DND-41 (cell line): ENCODE data around the gene STAG1.

Source experiments
- ATAC-seq: fragments of 200-7000 bp; cut with Tn5 transposase; 3 replicates; pipeline ENCODE4 v1.9.1; 2021; ENCODE audit warnings: low read depth; ENCODE audit not compliant: insufficient read depth
- DNase-seq: peaks from one replicate; pipeline ENCODE4 v3.0.0-alpha.2; 2020
- H2AFZ ChIP-seq: 2 replicates; pipeline ENCODE4 v1.6.0; 2012; ENCODE audit warnings: low read depth, low read length
- H3K27ac ChIP-seq: 2 replicates; pipeline ENCODE4 v1.5.1; 2012; ENCODE audit warnings: low read length, inconsistent platforms
- H3K27me3 ChIP-seq: fragments of 200-600 bp; sonication (generic); 2 replicates; pipeline ENCODE4 v1.6.0; 2012; ENCODE audit warnings: low read length, mild to moderate bottlenecking, inconsistent platforms; ENCODE audit not compliant: insufficient read depth, poor library complexity
- H3K36me3 ChIP-seq: 2 replicates; pipeline ENCODE4 v1.5.1; 2012; ENCODE audit warnings: low read length, inconsistent platforms; ENCODE audit not compliant: insufficient read depth
- H3K4me1 ChIP-seq: 2 replicates; pipeline ENCODE4 v1.5.1; 2012; ENCODE audit warnings: mild to moderate bottlenecking, low read length; ENCODE audit not compliant: insufficient read depth
- H3K4me2 ChIP-seq: 2 replicates; pipeline ENCODE4 v1.6.0; 2012; ENCODE audit warnings: mild to moderate bottlenecking, moderate library complexity, low read length, inconsistent platforms; ENCODE audit not compliant: insufficient read depth
- H3K4me3 ChIP-seq, 2 experiments: fragments of 200-600 bp in 1 of 2; shearing (Covaris generic) in 1 of 2; 2 replicates each; pipeline ENCODE4 v1.5.1; 2012 to 2016; ENCODE audit warnings: inconsistent platforms in 2 of 2, low read length in 2 of 2, mild to moderate bottlenecking in 2 of 2, low read depth in 1 of 2, moderate library complexity in 1 of 2
- H3K79me2 ChIP-seq: 2 replicates; pipeline ENCODE4 v1.6.0; 2012; ENCODE audit warnings: low read length, inconsistent platforms; ENCODE audit not compliant: insufficient read depth
- H3K9ac ChIP-seq: 2 replicates; pipeline ENCODE4 v1.6.0; 2012; ENCODE audit warnings: low read depth, mild to moderate bottlenecking, inconsistent platforms, low read length, moderate library complexity
- H3K9me3 ChIP-seq: 2 replicates; pipeline ENCODE4 v1.5.1; 2012; ENCODE audit warnings: low read length, moderate library complexity, mild to moderate bottlenecking, inconsistent platforms; ENCODE audit not compliant: insufficient read depth, severe bottlenecking
- H4K20me1 ChIP-seq: 2 replicates; pipeline ENCODE4 v1.6.0; 2012; ENCODE audit warnings: low read length; ENCODE audit not compliant: insufficient read depth
- CTCF ChIP-seq: IDR thresholded peaks from 2 replicates; pipeline ENCODE4 v1.5.1; 2012; ENCODE audit warnings: borderline replicate concordance, low read length, moderate library complexity, mild to moderate bottlenecking; ENCODE audit not compliant: poor library complexity, severe bottlenecking; ENCODE audit errors: extremely low read depth
- EZH2 ChIP-seq: IDR thresholded peaks from 3 replicates; pipeline ENCODE4 v1.6.1; 2012; ENCODE audit warnings: borderline replicate concordance, low read depth, mild to moderate bottlenecking, moderate library complexity, low read length, inconsistent platforms; ENCODE audit not compliant: severe bottlenecking

Gene STAG1

GRCh38 chr3:136473716-136474326, 278.4 kb downstream of the STAG1 start:
- no peak overlapping the region for H2AFZ ChIP-seq
- TF ChIP-seq EZH2, result no peak
- no peak for TF ChIP-seq CTCF
- H3K9ac ChIP-seq, result no peak overlapping the region
- H3K79me2 ChIP-seq, result no peaks in the 10 kb centered on the region
- H4K20me1 ChIP-seq, result no peaks in the 10 kb centered on the region
- H3K27me3 ChIP-seq, result no peaks in the 10 kb centered on the region
- H3K9me3 ChIP-seq, result no peaks in the 10 kb centered on the region
- no peak overlapping the region for H3K4me2 ChIP-seq
- H3K36me3 ChIP-seq, result peaks cover 61% of the 10 kb centered on the region
- H3K4me3 ChIP-seq, result no peak overlapping the region
- DNase-seq (no peak), ATAC-seq (no peak)
- no peak overlapping the region for H3K27ac ChIP-seq
- H3K4me1 ChIP-seq, result no peaks in the 10 kb centered on the region

GRCh38 chr3:136465296-136465695, 286.9 kb downstream of the STAG1 start:
- H3K4me3 ChIP-seq, result no peak overlapping the region
- H3K9ac ChIP-seq, result no peak overlapping the region
- no peak overlapping the region for H3K4me2 ChIP-seq
- H2AFZ ChIP-seq, result no peak overlapping the region
- no peaks in the 10 kb centered on the region for H3K9me3 ChIP-seq
- peaks cover 44% of the 10 kb centered on the region for H3K36me3 ChIP-seq
- ATAC-seq (no peak), DNase-seq (no peak)
- H4K20me1 ChIP-seq, result no peaks in the 10 kb centered on the region
- no peaks in the 10 kb centered on the region; the same call in 1 of the 2 replicates for H3K79me2 ChIP-seq
- no peaks in the 10 kb centered on the region for H3K27me3 ChIP-seq
- no peak for TF ChIP-seq CTCF
- no peak for TF ChIP-seq EZH2
- no peaks in the 10 kb centered on the region for H3K4me1 ChIP-seq
- no peak overlapping the region for H3K27ac ChIP-seq

GRCh38 chr3:136464502-136464901, 287.7 kb downstream of the STAG1 start:
- DNase-seq (no peak), ATAC-seq (no peak)
- H3K4me3 ChIP-seq, result no peak overlapping the region
- no peak overlapping the region for H3K4me2 ChIP-seq
- H3K79me2 ChIP-seq, result no peaks in the 10 kb centered on the region; the same call in 1 of the 2 replicates
- H3K4me1 ChIP-seq, result no peaks in the 10 kb centered on the region
- peaks cover 3% of the 10 kb centered on the region for H3K9me3 ChIP-seq
- no peak for TF ChIP-seq EZH2
- no peak for TF ChIP-seq CTCF
- H3K9ac ChIP-seq, result no peak overlapping the region
- no peaks in the 10 kb centered on the region for H3K27me3 ChIP-seq
- no peak overlapping the region for H2AFZ ChIP-seq
- no peaks in the 10 kb centered on the region for H4K20me1 ChIP-seq
- H3K27ac ChIP-seq, result no peak overlapping the region
- H3K36me3 ChIP-seq, result peaks cover 51% of the 10 kb centered on the region

GRCh38 chr3:136463170-136463569, 289.0 kb downstream of the STAG1 start:
- Histone ChIP-seq H3K9me3 (peaks cover 14% of the 10 kb centered on the region), H3K4me1 (no peaks in the 10 kb centered on the region), H3K79me2 (no peaks in the 10 kb centered on the region; the same call in 1 of the 2 replicates), H3K27ac (no peak overlapping the region), H3K9ac (no peak overlapping the region), H3K27me3 (no peaks in the 10 kb centered on the region), H3K4me3 (no peak overlapping the region), H3K4me2 (no peak overlapping the region), H3K36me3 (peaks cover 63% of the 10 kb centered on the region), H4K20me1 (no peaks in the 10 kb centered on the region), H2AFZ (no peak overlapping the region)
- no peak for TF ChIP-seq EZH2
- TF ChIP-seq CTCF, result no peak
- DNase-seq (no peak), ATAC-seq (no peak)
